Ovary (tissue), 9 donors: ENCODE measurements around the gene ABI3BP. TPM values are rescaled to one million over a fixed set of nuclear protein-coding genes. Genes with fewer than 3 reads are reported as not detected.

Experiments used
- DNase-seq, 5 donors: peaks; one replicate each; pipeline ENCODE4 v3.0.0-alpha.2; 2019 to 2020
- H3K27ac ChIP-seq, 2 donors: fragments of 200-600 bp; one replicate each; pipeline versions ENCODE4 v1.5.1 to v1.8.0; 2019 to 2022
- H3K27me3 ChIP-seq: fragments of 200-600 bp; one replicate; pipeline ENCODE4 v1.8.0; 2022
- H3K36me3 ChIP-seq: fragments of 200-600 bp; sonication (generic); one replicate; pipeline ENCODE4 v1.5.1; 2019
- H3K4me1 ChIP-seq: one replicate; pipeline ENCODE4 v1.8.1; 2013; ENCODE audit warnings: mild to moderate bottlenecking, moderate library complexity; ENCODE audit not compliant: insufficient read depth
- H3K4me3 ChIP-seq: fragments of 200-600 bp; sonication (generic); one replicate; pipeline ENCODE4 v1.5.1; 2017
- H3K9me3 ChIP-seq, 2 donors: fragments of 200-600 bp in 1 of 2; sonication (generic) in 1 of 2; one replicate each; pipeline versions ENCODE4 v1.5.1 to v1.8.1; 2013 to 2019; ENCODE audit warnings: mild to moderate bottlenecking in 1 of 2, moderate library complexity in 1 of 2
- EP300 ChIP-seq: sonication (generic); formaldehyde crosslinking; IDR thresholded peaks from one replicate; pipeline ENCODE4 v1.6.1; 2017; ENCODE audit warnings: antibody characterized with exemption
- POLR2A ChIP-seq: fragments of 450-650 bp; IDR thresholded peaks from one replicate; pipeline ENCODE4 v1.6.1; 2017; ENCODE audit warnings: antibody characterized with exemption, mild to moderate bottlenecking, moderate library complexity
- WGBS, 3 donors: extraction: QIAGEN DNeasy Blood & Tissue Kit in 1 of 3; methylation state at CpG; one replicate each; pipeline versions ENCODE4 v1.1.5 to v1.1.7; 2013 to 2017; 5-methylcytosine and 5-hydroxymethylcytosine counted together
- intact Hi-C, 4 donors: fragments of 100-400 bp; cut with DNase I; formaldehyde crosslinking; loops; one replicate each; pipeline versions ENCODE4 v1.11.0 to v1.15.1; 2022 to 2023
- polyA plus RNA-seq, 2 donors: library from polyadenylated mRNA; stranded (reverse); fragments of 200-250 nt in 1 of 2; fragments of 350-450 nt in 1 of 2; fragmentation: Illumina TruSeq in 1 of 2; extraction: RNeasy Lipid Tissue Mini Kit (QIAGEN cat#74804) in 1 of 2; gene quantifications; one replicate each; pipeline ENCODE4 v1.2.3, GENCODE V29; 2013 to 2014
- total RNA-seq, 7 donors: library from RNA; depleted of rRNA in 2 of 7; stranded (reverse); fragments of >200 nt in 2 of 7; fragmentation: NEBNext Ultra II Directional in 3 of 7; extraction: Animal tissue kit (Norgen Biotek cat#: 25700) in 3 of 7; gene quantifications; one replicate each; pipeline versions ENCODE4 v1.1.0 to v1.2.4, GENCODE V29; 2016 to 2023
- TF ChIP-seq, protein P1 (sequence below), 3 donors: fragments of 450-650 bp in 2 of 3; fragments of 200-600 bp in 1 of 3; IDR thresholded peaks; one replicate each; pipeline versions ENCODE4 v1.5.1 to v1.8.0; 2016 to 2022; ENCODE audit warnings: antibody characterized with exemption in 3 of 3, mild to moderate bottlenecking in 1 of 3
- donor health status: DM: no; HTN: no; CAD: no; lungs with moderate emphysema.
- donor health status: DM: no; HTN: no; CAD: no.
- donor health status: Bipolar disorder and iron deficiency.
- donor health status: DM: yes; HTN: yes; CAD: no.
- donor health status: DM: no; HTN: no; CAD: no.
- donor health status: DM: yes; HTN: yes; CAD: no.

Gene ABI3BP
- total and polyA plus RNA-seq, 9 donors, result 31.1 to 229 (median 84.1) TPM

DNA sequence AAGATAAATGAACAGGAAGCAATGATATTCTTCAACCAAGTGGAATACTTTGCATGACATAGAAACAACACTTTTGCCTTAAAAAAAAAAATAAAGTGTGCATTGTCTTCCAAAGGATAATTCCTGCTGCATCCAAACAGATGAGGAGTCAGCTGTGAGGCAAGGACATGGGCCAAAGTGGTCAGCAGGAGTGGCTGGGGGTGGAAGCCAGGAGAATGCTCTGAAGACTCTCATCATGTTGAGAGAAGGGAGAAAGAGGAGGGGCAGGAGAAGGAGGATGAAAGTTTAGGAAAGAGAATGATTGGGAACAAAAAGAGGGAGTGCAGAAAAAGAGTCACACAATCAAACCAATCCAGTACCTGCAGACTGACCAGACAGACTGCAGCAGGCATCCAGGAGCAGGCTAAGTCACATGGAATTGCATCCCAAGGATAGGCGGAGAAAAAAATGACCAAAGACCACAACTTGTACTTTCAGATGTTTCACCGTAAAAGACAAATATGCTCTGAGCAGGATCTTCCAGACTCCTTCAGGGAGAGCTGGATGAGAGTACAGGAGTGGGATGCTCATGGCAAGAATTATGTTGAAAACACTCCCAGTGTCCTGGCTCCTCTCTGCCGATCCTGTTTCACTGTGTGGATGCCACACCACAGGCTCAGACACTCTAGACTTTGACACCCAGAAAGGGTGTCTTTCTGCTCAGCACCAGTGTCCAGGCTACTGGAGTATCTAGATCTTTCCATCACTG is 11.9 kb downstream of the ABI3BP start:
- DNase-seq, result no peak
- H3K27ac ChIP-seq, result peak overlapping the region in 1 of 2 donors; percentile 51

DNA sequence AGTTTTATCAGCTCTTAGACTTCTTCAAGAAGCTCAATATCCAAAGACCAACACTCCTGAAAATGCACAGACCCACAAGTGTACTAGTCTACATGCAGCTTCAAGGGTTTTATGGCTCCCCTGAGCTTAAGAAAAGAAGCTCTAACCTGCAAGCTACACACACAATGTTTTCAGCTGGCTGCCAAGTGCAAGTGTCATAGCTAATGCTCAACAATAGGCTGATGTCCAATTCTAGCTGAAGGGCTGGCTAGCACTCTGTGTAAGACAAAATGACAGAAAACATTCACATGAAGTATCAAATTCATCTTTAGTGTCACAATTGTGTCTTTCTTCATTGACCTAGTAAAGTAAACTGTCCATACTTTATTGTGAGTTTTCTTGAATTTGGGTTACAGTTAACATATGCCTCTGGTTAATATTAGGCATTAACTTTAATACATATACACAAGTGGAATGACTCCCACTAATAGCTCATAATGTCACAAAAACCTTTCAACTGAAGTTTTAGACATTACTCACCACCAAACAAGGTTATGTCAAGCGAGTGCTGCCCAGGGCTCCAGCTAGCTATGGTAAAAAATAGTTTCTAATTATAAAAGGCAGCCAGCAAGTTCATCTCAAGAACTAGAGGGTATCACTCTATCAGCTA is 15.1 kb downstream of the ABI3BP start:
- Histone ChIP-seq H3K36me3 (no peaks in the 10 kb centered on the region), H3K4me3 (no peak overlapping the region), H3K27ac (no peak overlapping the region), H3K4me1 (peaks cover 8% of the 10 kb centered on the region), H3K27me3 (no peaks in the 10 kb centered on the region), H3K9me3 (no peaks in the 10 kb centered on the region)
- DNase-seq, result no peak
- WGBS, 3 donors, result 86 to 98% (median 90%) methylated on average over 1 of the region's 1 CpG
- intact Hi-C loops, result no loop called here
- TF ChIP-seq EP300, result no peak

More for the DNA sequence above, 11.9 kb downstream of the ABI3BP start:
- no peaks in the 10 kb centered on the region for H3K36me3 ChIP-seq
- H3K4me1 ChIP-seq, result peaks cover 5% of the 10 kb centered on the region
- no peak overlapping the region for H3K4me3 ChIP-seq
- H3K27me3 ChIP-seq, result no peaks in the 10 kb centered on the region
- TF ChIP-seq, protein P1, sequence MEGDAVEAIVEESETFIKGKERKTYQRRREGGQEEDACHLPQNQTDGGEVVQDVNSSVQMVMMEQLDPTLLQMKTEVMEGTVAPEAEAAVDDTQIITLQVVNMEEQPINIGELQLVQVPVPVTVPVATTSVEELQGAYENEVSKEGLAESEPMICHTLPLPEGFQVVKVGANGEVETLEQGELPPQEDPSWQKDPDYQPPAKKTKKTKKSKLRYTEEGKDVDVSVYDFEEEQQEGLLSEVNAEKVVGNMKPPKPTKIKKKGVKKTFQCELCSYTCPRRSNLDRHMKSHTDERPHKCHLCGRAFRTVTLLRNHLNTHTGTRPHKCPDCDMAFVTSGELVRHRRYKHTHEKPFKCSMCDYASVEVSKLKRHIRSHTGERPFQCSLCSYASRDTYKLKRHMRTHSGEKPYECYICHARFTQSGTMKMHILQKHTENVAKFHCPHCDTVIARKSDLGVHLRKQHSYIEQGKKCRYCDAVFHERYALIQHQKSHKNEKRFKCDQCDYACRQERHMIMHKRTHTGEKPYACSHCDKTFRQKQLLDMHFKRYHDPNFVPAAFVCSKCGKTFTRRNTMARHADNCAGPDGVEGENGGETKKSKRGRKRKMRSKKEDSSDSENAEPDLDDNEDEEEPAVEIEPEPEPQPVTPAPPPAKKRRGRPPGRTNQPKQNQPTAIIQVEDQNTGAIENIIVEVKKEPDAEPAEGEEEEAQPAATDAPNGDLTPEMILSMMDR (IDR thresholded peaks at IDR 0.05), result no peak
- TF ChIP-seq EP300, result no peak
- TF ChIP-seq POLR2A, result no peak
- 57 to 83% (median 79%) methylated on average over 3 of the region's 3 CpGs for WGBS, 3 donors
- H3K9me3 ChIP-seq, result no peaks in the 10 kb centered on the region
- intact Hi-C loops, result no loop called here

DNA sequence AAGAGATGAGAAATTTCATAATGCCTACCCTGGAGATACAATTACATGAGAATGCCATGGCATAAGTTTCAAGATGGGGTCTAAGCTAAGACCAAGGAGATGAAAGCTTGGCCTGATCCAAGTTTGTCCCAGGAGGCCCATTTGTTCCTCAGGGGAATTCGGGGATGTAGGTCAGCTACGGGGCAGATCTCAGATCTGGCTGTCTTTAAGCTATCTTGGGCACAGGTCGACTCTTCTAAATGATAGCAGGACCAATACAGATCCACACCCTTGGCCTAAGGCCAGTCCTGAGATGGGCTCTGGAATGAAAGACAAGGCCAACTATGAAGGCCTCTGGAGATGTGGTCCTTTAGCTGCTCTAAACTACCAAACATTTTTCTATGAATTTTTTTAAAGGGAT is 16.6 kb downstream of the ABI3BP start:
- intact Hi-C loops, result no loop called here
- no peak for DNase-seq
- Histone ChIP-seq H3K27ac (no peak overlapping the region), H3K27me3 (no peaks in the 10 kb centered on the region), H3K4me3 (no peak overlapping the region), H3K9me3 (no peaks in the 10 kb centered on the region), H3K4me1 (peaks cover 10% of the 10 kb centered on the region), H3K36me3 (no peaks in the 10 kb centered on the region)
- no peak for TF ChIP-seq POLR2A
- TF ChIP-seq, protein P1 (IDR thresholded peaks at IDR 0.05), result no peak
- no peak for TF ChIP-seq EP300
- WGBS, 3 donors, result 71 to 78% (median 78%) methylated on average over 3 of the region's 3 CpGs

DNA sequence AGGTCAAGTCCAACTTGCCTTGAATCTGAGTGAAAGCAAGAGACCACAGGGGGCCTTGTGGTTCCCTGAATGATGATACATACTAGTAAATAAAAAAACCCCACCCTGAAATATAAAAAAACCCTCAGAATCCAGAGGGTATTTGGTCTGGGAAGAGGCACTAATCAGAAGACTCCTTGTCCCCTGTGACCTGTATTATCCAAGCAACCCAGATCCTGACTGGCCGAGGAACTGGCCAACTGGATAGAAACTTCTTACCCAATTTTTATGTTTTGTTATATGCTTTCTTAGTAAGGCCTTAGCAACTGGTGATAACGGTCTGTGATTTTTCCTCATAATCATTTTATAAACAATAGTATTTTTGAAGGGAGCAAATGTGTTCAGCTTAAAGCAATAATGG is 17.5 kb downstream of the ABI3BP start:
- no peaks in the 10 kb centered on the region for H3K36me3 ChIP-seq
- H3K27ac ChIP-seq, result no peak overlapping the region
- H3K4me3 ChIP-seq, result no peak overlapping the region
- TF ChIP-seq POLR2A (no peak), EP300 (no peak)
- TF ChIP-seq, protein P1 (IDR thresholded peaks at IDR 0.05), result no peak
- peaks cover 7% of the 10 kb centered on the region for H3K4me1 ChIP-seq
- no peaks in the 10 kb centered on the region for H3K9me3 ChIP-seq
- DNase-seq, result no peak
- no peaks in the 10 kb centered on the region for H3K27me3 ChIP-seq
- WGBS, 3 donors, result 52 to 55% (median 53%) methylated on average over 2 of the region's 2 CpGs
- intact Hi-C loops, result no loop called here

DNA sequence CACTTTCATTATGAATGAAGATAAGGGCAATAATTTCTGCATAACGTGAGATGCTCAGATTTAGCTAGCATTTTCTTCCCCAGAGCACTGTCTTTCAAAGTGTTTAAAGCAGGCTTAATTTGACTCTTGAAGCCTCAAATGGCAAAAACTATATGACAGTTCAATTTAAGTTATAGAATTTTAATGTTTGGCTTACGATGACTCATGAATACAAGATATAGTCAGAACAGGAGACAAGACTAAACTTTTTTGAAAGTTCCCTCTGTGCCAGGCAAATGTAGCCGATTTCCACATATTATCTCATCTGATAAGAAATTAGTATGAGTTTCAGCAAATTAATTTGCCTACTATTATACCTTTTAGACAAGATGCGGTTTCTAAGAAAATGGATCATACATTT is 19.6 kb downstream of the ABI3BP start:
- no peak overlapping the region for H3K4me3 ChIP-seq
- DNase-seq, result no peak
- H3K27me3 ChIP-seq, result no peaks in the 10 kb centered on the region
- TF ChIP-seq EP300 (no peak), POLR2A (no peak)
- TF ChIP-seq, protein P1 (IDR thresholded peaks at IDR 0.05), result no peak
- H3K9me3 ChIP-seq, result no peaks in the 10 kb centered on the region
- no peaks in the 10 kb centered on the region for H3K36me3 ChIP-seq
- intact Hi-C loops, result no loop called here
- H3K4me1 ChIP-seq, result peaks cover 7% of the 10 kb centered on the region
- H3K27ac ChIP-seq, result no peak overlapping the region
- WGBS, 3 donors, result 64 to 70% (median 66%) methylated on average over 4 of the region's 4 CpGs
